Tibial nerve (tissue), 4 donors: Measurements from ENCODE around the gene WDR37. TPM values are rescaled to one million over a fixed set of nuclear protein-coding genes. Genes with fewer than 3 reads are reported as not detected.

Source experiments
- DNase-seq, 2 donors: peaks; one replicate each; pipeline ENCODE4 v3.0.0-alpha.2; 2019; ENCODE audit warnings: low spot score in 2 of 2
- H3K27ac ChIP-seq, 4 donors: fragments of 200-600 bp; sonication (generic) in 3 of 4; one replicate each; pipeline ENCODE4 v1.5.1; 2017 to 2019; ENCODE audit warnings: mild to moderate bottlenecking in 1 of 4
- H3K27me3 ChIP-seq, 2 donors: fragments of 200-600 bp; sonication (generic) in 1 of 2; one replicate each; pipeline versions ENCODE4 v1.5.1 to v1.6.0; 2017 to 2019
- H3K36me3 ChIP-seq, 3 donors: fragments of 200-600 bp; sonication (generic); one replicate each; pipeline ENCODE4 v1.5.1; 2018 to 2019
- H3K4me1 ChIP-seq, 4 donors: fragments of 200-600 bp; sonication (generic) in 3 of 4; one replicate each; pipeline ENCODE4 v1.5.1; 2017 to 2019
- H3K4me3 ChIP-seq, 4 donors: fragments of 200-600 bp; sonication (generic) in 3 of 4; one replicate each; pipeline ENCODE4 v1.5.1; 2017 to 2019; ENCODE audit warnings: mild to moderate bottlenecking in 1 of 4, moderate library complexity in 1 of 4
- H3K9me3 ChIP-seq, 4 donors: fragments of 200-600 bp; sonication (generic) in 3 of 4; one replicate each; pipeline ENCODE4 v1.5.1; 2017 to 2019
- EP300 ChIP-seq, 2 donors: sonication (generic); formaldehyde crosslinking; IDR thresholded peaks; one replicate each; pipeline ENCODE4 v1.6.1; 2017; ENCODE audit warnings: antibody characterized with exemption in 2 of 2, mild to moderate bottlenecking in 1 of 2
- POLR2A ChIP-seq, 2 donors: fragments of 450-650 bp; IDR thresholded peaks; one replicate each; pipeline ENCODE4 v1.6.1; 2017; ENCODE audit warnings: antibody characterized with exemption in 2 of 2, mild to moderate bottlenecking in 2 of 2, moderate library complexity in 2 of 2
- WGBS, 2 donors: methylation state at CpG; one replicate each; pipeline ENCODE4 v1.1.5; 2018; 5-methylcytosine and 5-hydroxymethylcytosine counted together
- total RNA-seq, 4 donors: library from RNA; depleted of rRNA; stranded (reverse); fragments of >200 nt; gene quantifications; one replicate each; pipeline ENCODE4 v1.1.0, GENCODE V29; 2016
- TF ChIP-seq, protein P1 (sequence below), 5 experiments: fragments of 200-600 bp in 3 of 5; fragments of 450-650 bp in 2 of 5; sonication (generic) in 3 of 5; IDR thresholded peaks; one replicate each; pipeline ENCODE4 v1.5.1; 2016 to 2019; ENCODE audit warnings: antibody characterized with exemption in 5 of 5, mild to moderate bottlenecking in 3 of 5, moderate library complexity in 2 of 5

Gene WDR37
- total RNA-seq, 4 donors from 2014 or later = 9.6 to 14.4 (median 12.9) TPM

GRCh38 chr10:1171586-1171985 is 115.4 kb downstream of the WDR37 start:
- DNase-seq = no peak
- 76 to 87% methylated on average over 9 of the region's 9 CpGs for WGBS, 2 donors
- TF ChIP-seq EP300 (IDR thresholded peaks at IDR 0.05) = no peak
- TF ChIP-seq POLR2A (IDR thresholded peaks at IDR 0.05) = no peak
- TF ChIP-seq, protein P1, sequence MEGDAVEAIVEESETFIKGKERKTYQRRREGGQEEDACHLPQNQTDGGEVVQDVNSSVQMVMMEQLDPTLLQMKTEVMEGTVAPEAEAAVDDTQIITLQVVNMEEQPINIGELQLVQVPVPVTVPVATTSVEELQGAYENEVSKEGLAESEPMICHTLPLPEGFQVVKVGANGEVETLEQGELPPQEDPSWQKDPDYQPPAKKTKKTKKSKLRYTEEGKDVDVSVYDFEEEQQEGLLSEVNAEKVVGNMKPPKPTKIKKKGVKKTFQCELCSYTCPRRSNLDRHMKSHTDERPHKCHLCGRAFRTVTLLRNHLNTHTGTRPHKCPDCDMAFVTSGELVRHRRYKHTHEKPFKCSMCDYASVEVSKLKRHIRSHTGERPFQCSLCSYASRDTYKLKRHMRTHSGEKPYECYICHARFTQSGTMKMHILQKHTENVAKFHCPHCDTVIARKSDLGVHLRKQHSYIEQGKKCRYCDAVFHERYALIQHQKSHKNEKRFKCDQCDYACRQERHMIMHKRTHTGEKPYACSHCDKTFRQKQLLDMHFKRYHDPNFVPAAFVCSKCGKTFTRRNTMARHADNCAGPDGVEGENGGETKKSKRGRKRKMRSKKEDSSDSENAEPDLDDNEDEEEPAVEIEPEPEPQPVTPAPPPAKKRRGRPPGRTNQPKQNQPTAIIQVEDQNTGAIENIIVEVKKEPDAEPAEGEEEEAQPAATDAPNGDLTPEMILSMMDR (IDR thresholded peaks at IDR 0.05) = no peak
- H3K36me3 ChIP-seq = no peaks in the 10 kb centered on the region
- H3K27me3 ChIP-seq = no peaks in the 10 kb centered on the region
- no peak overlapping the region for H3K4me3 ChIP-seq
- H3K9me3 ChIP-seq = no peaks in the 10 kb centered on the region
- no peaks in the 10 kb centered on the region for H3K4me1 ChIP-seq
- H3K27ac ChIP-seq = no peak overlapping the region

- Histone ChIP-seq H3K4me1 (no peaks in the 10 kb centered on the region), H3K4me3 (no peak overlapping the region), H3K9me3 (no peaks in the 10 kb centered on the region), H3K27me3 (no peaks in the 10 kb centered on the region), H3K36me3 (no peaks in the 10 kb centered on the region), H3K27ac (no peak overlapping the region)
- 80 to 83% methylated on average over 15 of the region's 15 CpGs for WGBS, 2 donors
- TF ChIP-seq EP300 (IDR thresholded peaks at IDR 0.05) (no peak), POLR2A (IDR thresholded peaks at IDR 0.05) (no peak)
- TF ChIP-seq, protein P1 (IDR thresholded peaks at IDR 0.05) = no peak
- DNase-seq = no peak
Observed at GRCh38 chr10:1172256-1172984, 116.2 kb downstream of the WDR37 start.

GRCh38 chr10:1173091-1173490 is 116.9 kb downstream of the WDR37 start:
- no peak for DNase-seq
- Histone ChIP-seq H3K27me3 (no peaks in the 10 kb centered on the region), H3K27ac (no peak overlapping the region), H3K9me3 (no peaks in the 10 kb centered on the region), H3K4me3 (no peak overlapping the region), H3K36me3 (no peaks in the 10 kb centered on the region), H3K4me1 (no peaks in the 10 kb centered on the region)
- TF ChIP-seq, protein P1 (IDR thresholded peaks at IDR 0.05) = no peak
- TF ChIP-seq POLR2A (IDR thresholded peaks at IDR 0.05) (no peak), EP300 (IDR thresholded peaks at IDR 0.05) (no peak)
- 87 to 92% methylated on average over 17 to 22 of the region's 27 CpGs for WGBS, 2 donors

DNA sequence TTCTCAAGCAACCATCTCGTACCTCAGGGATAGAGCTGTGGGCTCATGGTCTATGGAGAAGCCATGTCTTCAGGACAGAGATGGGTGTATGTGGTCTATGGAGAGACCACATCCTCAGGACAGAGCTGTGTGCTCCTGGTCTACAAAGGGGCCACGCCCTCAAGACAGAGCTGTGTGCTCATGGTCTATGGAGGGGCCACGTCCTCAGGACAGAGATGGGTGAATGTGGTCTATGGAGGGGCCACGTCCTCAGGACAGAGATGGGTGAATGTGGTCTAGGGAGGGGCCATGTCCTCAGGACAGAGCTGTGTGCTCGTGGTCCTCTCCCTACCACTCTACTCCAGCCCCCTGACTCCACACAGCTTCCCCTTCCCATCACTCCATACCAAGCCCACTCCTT is 117.8 kb downstream of the WDR37 start:
- TF ChIP-seq POLR2A (IDR thresholded peaks at IDR 0.05) (no peak), EP300 (IDR thresholded peaks at IDR 0.05) (no peak)
- TF ChIP-seq, protein P1 (IDR thresholded peaks at IDR 0.05) = no peak

GRCh38 chr10:1175956-1176565 is 119.9 kb downstream of the WDR37 start:
- WGBS, 2 donors = 90% methylated on average over 23 of the region's 23 CpGs
- Histone ChIP-seq H3K9me3 (no peaks in the 10 kb centered on the region), H3K27me3 (no peaks in the 10 kb centered on the region), H3K4me1 (no peaks in the 10 kb centered on the region), H3K36me3 (no peaks in the 10 kb centered on the region), H3K4me3 (no peak overlapping the region), H3K27ac (no peak overlapping the region)
- DNase-seq = no peak
- TF ChIP-seq, protein P1 (IDR thresholded peaks at IDR 0.05) = no peak
- TF ChIP-seq EP300 (IDR thresholded peaks at IDR 0.05) (no peak), POLR2A (IDR thresholded peaks at IDR 0.05) (no peak)

More for the DNA sequence above, 117.8 kb downstream of the WDR37 start:
- Histone ChIP-seq H3K4me3 (no peak overlapping the region), H3K36me3 (no peaks in the 10 kb centered on the region), H3K27ac (no peak overlapping the region), H3K27me3 (no peaks in the 10 kb centered on the region), H3K9me3 (no peaks in the 10 kb centered on the region), H3K4me1 (no peaks in the 10 kb centered on the region)
- 69 to 98% methylated on average over 5 of the region's 5 CpGs for WGBS, 2 donors
- DNase-seq = no peak
